WTC11 (cell line): ENCODE measurements around the gene CDKL5. TPM values are rescaled to one million over a fixed set of nuclear protein-coding genes. Genes with fewer than 3 reads are reported as not detected.

ENCODE experiments used
- ATAC-seq: fragments of 200-7000 bp; cut with Tn5 transposase; 2 replicates; pipeline ENCODE4 v1.10.0; 2021; ENCODE audit warnings: mild to moderate bottlenecking, moderate library complexity
- CTCF ChIA-PET: fragments of 300-600 bp; sonication (Branson Sonifier 250); formaldehyde crosslinking; loops from one replicate; lab custom pipeline; 2021; ENCODE audit warnings: antibody characterized with exemption; lab: Charles Lee
- POLR2A ChIA-PET: fragments of 350-600 bp; sonication (Branson Sonifier 250); formaldehyde crosslinking; loops from one replicate; lab custom pipeline; 2021; ENCODE audit warnings: antibody characterized with exemption; lab: Charles Lee
- DNase-seq: peaks from one replicate; pipeline ENCODE4 v3.0.0; 2021; ENCODE audit warnings: low spot score
- H3K27ac Mint-ChIP-seq: 2 replicates; pipeline ENCODE4 v1.8.0; 2021; ENCODE audit warnings: mixed read lengths
- H3K27me3 Mint-ChIP-seq: 2 replicates; pipeline ENCODE4 v1.8.0; 2021; ENCODE audit warnings: low read depth, mild to moderate bottlenecking, moderate library complexity, mixed read lengths
- H3K36me3 Mint-ChIP-seq: 2 replicates; pipeline ENCODE4 v1.8.0; 2021; ENCODE audit warnings: mixed read lengths
- H3K4me1 Mint-ChIP-seq: 2 replicates; pipeline ENCODE4 v1.8.0; 2022; ENCODE audit warnings: mixed read lengths
- H3K4me3 Mint-ChIP-seq: 2 replicates; pipeline ENCODE4 v1.8.0; 2021; ENCODE audit warnings: mild to moderate bottlenecking, moderate library complexity, mixed read lengths
- H3K9me3 Mint-ChIP-seq: 2 replicates; pipeline ENCODE4 v1.8.0; 2021; ENCODE audit warnings: mixed read lengths
- CREB1 ChIP-seq: sonication (generic); formaldehyde crosslinking; IDR thresholded peaks from 2 replicates; pipeline ENCODE4 v1.8.0; 2023; ENCODE audit warnings: mild to moderate bottlenecking, missing genetic modification reagents
- CTCF ChIP-seq: fragments of 200-600 bp; IDR thresholded peaks from 2 replicates; pipeline ENCODE4 v1.8.0; 2022; ENCODE audit warnings: antibody characterized with exemption
- ELF4 ChIP-seq: sonication (generic); formaldehyde crosslinking; IDR thresholded peaks from 2 replicates; pipeline ENCODE4 v1.8.1; 2022; ENCODE audit warnings: low read depth, mild to moderate bottlenecking, moderate library complexity, missing genetic modification reagents
- ESRRA ChIP-seq: sonication (generic); formaldehyde crosslinking; IDR thresholded peaks from 2 replicates; pipeline ENCODE4 v1.8.1; 2022; ENCODE audit warnings: mild to moderate bottlenecking, missing genetic modification reagents, borderline replicate concordance
- RORB ChIP-seq: fragments of 250-450 bp; sonication (Bioruptor Pico); IDR thresholded peaks from 2 replicates; pipeline ENCODE4 v1.9.0; 2021; ENCODE audit warnings: mild to moderate bottlenecking
- SMAD4 ChIP-seq: sonication (generic); formaldehyde crosslinking; IDR thresholded peaks from 2 replicates; pipeline ENCODE4 v1.8.0; 2022; ENCODE audit warnings: mild to moderate bottlenecking, missing genetic modification reagents
- TCF7 ChIP-seq: sonication (generic); formaldehyde crosslinking; IDR thresholded peaks from 2 replicates; pipeline ENCODE4 v1.8.0; 2022; ENCODE audit warnings: mild to moderate bottlenecking, low read depth, missing genetic modification reagents, moderate library complexity
- TP53 ChIP-seq: sonication (generic); formaldehyde crosslinking; IDR thresholded peaks from 2 replicates; pipeline ENCODE4 v1.8.1; 2023; ENCODE audit warnings: mild to moderate bottlenecking, missing genetic modification reagents
- ZNF138 ChIP-seq: sonication (generic); formaldehyde crosslinking; conservative IDR thresholded peaks from 2 replicates; pipeline ENCODE4 v1.8.1; 2022; ENCODE audit warnings: mild to moderate bottlenecking, moderate library complexity, missing genetic modification reagents
- ZNF263 ChIP-seq: sonication (generic); formaldehyde crosslinking; IDR thresholded peaks from 2 replicates; pipeline ENCODE4 v1.8.1; 2022; ENCODE audit warnings: low read depth, mild to moderate bottlenecking, moderate library complexity, missing genetic modification reagents
- ZNF423 ChIP-seq: fragments of 250-450 bp; sonication (Bioruptor Pico); IDR thresholded peaks from 2 replicates; pipeline ENCODE4 v2.1.2; 2022; ENCODE audit warnings: mild to moderate bottlenecking, moderate library complexity
- total RNA-seq: library from RNA; stranded (reverse); gene quantifications from 3 replicates; pipeline ENCODE4 v1.2.3, GENCODE V29; 2021
- TF ChIP-seq, protein P1 (sequence below): sonication (generic); formaldehyde crosslinking; IDR thresholded peaks from 2 replicates; pipeline ENCODE4 v1.8.0; 2022; ENCODE audit warnings: mild to moderate bottlenecking, missing genetic modification reagents
- TF ChIP-seq, protein P2 (sequence below): sonication (generic); formaldehyde crosslinking; IDR thresholded peaks from 2 replicates; pipeline ENCODE4 v1.8.1; 2022; ENCODE audit warnings: low read depth, missing genetic modification reagents, borderline replicate concordance
- TF ChIP-seq, protein P3 (sequence below): sonication (generic); formaldehyde crosslinking; IDR thresholded peaks from 2 replicates; pipeline ENCODE4 v1.8.1; 2023; ENCODE audit warnings: mild to moderate bottlenecking, missing genetic modification reagents, moderate library complexity
- TF ChIP-seq, protein P4 (sequence below): sonication (generic); formaldehyde crosslinking; IDR thresholded peaks from 2 replicates; pipeline ENCODE4 v1.8.1; 2022; ENCODE audit warnings: missing genetic modification reagents, borderline replicate concordance

The CDKL5 gene
- total RNA-seq, 1 experiment from 2014 or later, result 13.6 TPM

DNA sequence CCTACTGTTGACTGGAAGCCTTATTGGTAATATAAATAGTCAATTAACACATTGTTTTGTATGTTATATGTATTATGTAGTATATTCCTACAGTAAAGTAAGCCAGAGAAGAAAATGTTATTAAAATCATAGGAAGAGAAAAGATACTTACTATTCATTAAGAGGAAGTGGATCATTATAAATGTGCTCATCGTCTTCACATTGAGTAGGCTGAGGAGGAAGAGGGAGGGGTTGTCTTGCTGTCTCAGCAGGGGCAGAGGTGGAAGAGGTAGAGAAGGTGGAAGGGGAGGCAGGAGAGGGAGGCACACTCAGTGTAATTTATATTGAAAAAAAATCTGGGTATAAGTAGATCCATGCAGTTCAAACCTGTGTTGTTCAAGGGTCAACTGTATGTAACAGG is 10.6 kb downstream of the CDKL5 start:
- no peak for ATAC-seq
- TF ChIP-seq, protein P1, sequence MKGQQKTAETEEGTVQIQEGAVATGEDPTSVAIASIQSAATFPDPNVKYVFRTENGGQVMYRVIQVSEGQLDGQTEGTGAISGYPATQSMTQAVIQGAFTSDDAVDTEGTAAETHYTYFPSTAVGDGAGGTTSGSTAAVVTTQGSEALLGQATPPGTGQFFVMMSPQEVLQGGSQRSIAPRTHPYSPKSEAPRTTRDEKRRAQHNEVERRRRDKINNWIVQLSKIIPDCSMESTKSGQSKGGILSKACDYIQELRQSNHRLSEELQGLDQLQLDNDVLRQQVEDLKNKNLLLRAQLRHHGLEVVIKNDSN, result no peak
- TF ChIP-seq ZNF263 (CRISPR knock-in tag), result no peak
- TF ChIP-seq, protein P2, sequence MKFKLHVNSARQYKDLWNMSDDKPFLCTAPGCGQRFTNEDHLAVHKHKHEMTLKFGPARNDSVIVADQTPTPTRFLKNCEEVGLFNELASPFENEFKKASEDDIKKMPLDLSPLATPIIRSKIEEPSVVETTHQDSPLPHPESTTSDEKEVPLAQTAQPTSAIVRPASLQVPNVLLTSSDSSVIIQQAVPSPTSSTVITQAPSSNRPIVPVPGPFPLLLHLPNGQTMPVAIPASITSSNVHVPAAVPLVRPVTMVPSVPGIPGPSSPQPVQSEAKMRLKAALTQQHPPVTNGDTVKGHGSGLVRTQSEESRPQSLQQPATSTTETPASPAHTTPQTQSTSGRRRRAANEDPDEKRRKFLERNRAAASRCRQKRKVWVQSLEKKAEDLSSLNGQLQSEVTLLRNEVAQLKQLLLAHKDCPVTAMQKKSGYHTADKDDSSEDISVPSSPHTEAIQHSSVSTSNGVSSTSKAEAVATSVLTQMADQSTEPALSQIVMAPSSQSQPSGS (CRISPR knock-in tag), result no peak
- TF ChIP-seq ZNF138 (CRISPR knock-in tag), result no peak
- no peak for TF ChIP-seq RORB (CRISPR knock-in tag)
- no peak for TF ChIP-seq SMAD4 (CRISPR knock-in tag)
- no peak for TF ChIP-seq CREB1 (CRISPR knock-in tag)
- Mint-ChIP-seq H3K36me3 (no peaks in the 10 kb centered on the region), H3K4me3 (no peak overlapping the region), H3K9me3 (no peaks in the 10 kb centered on the region), H3K27ac (peak overlapping the region; percentile 91), H3K27me3 (no peaks in the 10 kb centered on the region), H3K4me1 (peaks cover 21% of the 10 kb centered on the region)
- CTCF ChIA-PET, result interaction anchor here (0.6 kb wide), 1 partner anchor 9 kb away, joined by 6 read pairs; no protein-coding TSS in a partner anchor
- POLR2A ChIA-PET, result no interaction called here
- no peak for DNase-seq

DNA sequence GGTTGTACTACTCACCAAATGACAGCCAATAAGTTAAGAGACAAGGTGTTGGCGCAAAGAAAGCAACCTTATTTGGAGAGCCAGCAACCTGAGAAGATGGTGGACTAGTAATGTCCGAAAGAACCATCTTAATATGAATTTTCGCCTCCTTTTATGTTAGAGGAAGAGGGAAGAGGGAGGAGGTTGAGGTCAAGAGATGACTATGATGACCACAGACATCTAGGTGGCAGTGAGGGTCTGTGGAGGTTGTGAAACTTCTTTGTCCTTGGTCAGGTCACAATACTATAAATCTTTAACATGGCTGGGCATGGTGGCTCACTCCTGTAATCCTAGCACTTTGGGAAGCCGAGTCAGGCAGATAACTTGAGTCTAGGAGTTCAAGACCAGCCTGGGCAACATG is 15.4 kb downstream of the CDKL5 start:
- Mint-ChIP-seq H3K4me1 (peaks cover 54% of the 10 kb centered on the region), H3K27ac (peak overlapping the region; percentile 66; the same call in 1 of the 2 replicates), H3K27me3 (no peaks in the 10 kb centered on the region), H3K36me3 (no peaks in the 10 kb centered on the region), H3K9me3 (no peaks in the 10 kb centered on the region), H3K4me3 (no peak overlapping the region)
- TF ChIP-seq CTCF (no peak), TP53 (no peak), ZNF423 (CRISPR knock-in tag) (no peak), TCF7 (CRISPR knock-in tag) (no peak), ESRRA (CRISPR knock-in tag) (no peak)
- TF ChIP-seq, protein P3, sequence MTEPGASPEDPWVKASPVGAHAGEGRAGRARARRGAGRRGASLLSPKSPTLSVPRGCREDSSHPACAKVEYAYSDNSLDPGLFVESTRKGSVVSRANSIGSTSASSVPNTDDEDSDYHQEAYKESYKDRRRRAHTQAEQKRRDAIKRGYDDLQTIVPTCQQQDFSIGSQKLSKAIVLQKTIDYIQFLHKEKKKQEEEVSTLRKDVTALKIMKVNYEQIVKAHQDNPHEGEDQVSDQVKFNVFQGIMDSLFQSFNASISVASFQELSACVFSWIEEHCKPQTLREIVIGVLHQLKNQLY (CRISPR knock-in tag), result no peak
- TF ChIP-seq, protein P4, sequence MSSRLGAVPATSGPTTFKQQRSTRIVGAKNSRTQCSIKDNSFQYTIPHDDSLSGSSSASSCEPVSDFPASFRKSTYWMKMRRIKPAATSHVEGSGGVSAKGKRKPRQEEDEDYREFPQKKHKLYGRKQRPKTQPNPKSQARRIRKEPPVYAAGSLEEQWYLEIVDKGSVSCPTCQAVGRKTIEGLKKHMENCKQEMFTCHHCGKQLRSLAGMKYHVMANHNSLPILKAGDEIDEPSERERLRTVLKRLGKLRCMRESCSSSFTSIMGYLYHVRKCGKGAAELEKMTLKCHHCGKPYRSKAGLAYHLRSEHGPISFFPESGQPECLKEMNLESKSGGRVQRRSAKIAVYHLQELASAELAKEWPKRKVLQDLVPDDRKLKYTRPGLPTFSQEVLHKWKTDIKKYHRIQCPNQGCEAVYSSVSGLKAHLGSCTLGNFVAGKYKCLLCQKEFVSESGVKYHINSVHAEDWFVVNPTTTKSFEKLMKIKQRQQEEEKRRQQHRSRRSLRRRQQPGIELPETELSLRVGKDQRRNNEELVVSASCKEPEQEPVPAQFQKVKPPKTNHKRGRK (CRISPR knock-in tag), result no peak
- ChIA-PET POLR2A (no interaction called here), CTCF (no interaction called here)
- ATAC-seq (no peak), DNase-seq (no peak)

GRCh38 chrX:18441780-18442367 is 16.5 kb downstream of the CDKL5 start:
- H3K27me3 Mint-ChIP-seq, result no peaks in the 10 kb centered on the region
- H3K27ac Mint-ChIP-seq, result peak overlapping the region; percentile 92
- H3K4me1 Mint-ChIP-seq, result peaks cover 54% of the 10 kb centered on the region
- H3K4me3 Mint-ChIP-seq, result no peak overlapping the region; the same call in 1 of the 2 replicates
- TF ChIP-seq SMAD4 (CRISPR knock-in tag), result no peak
- no peak for TF ChIP-seq TP53
- no peak for TF ChIP-seq ELF4 (CRISPR knock-in tag)
- peak; percentile 72 for ATAC-seq
- H3K9me3 Mint-ChIP-seq, result no peaks in the 10 kb centered on the region
- ChIA-PET POLR2A (no interaction called here), CTCF (no interaction called here)
- no peaks in the 10 kb centered on the region for H3K36me3 Mint-ChIP-seq
- no peak for DNase-seq
